SK-N-SH treated with all-trans-retinoic acid at 6 μM for 48 hours (cell line): ENCODE results near the gene KCNA10.

ENCODE experiments used
- ATAC-seq: fragments of 200-7000 bp; cut with Tn5 transposase; 3 replicates; pipeline ENCODE4 v1.9.1; 2020; ENCODE audit warnings: mild to moderate bottlenecking, moderate library complexity
- BACH2 ChIP-seq: fragments of 250-450 bp; sonication (Bioruptor Pico); IDR thresholded peaks from 2 replicates; pipeline ENCODE4 v1.9.0; 2021; ENCODE audit warnings: mild to moderate bottlenecking, borderline replicate concordance
- CREB5 ChIP-seq: fragments of 250-450 bp; sonication (Bioruptor Pico); IDR thresholded peaks from 2 replicates; pipeline ENCODE4 v1.5.1; 2020; ENCODE audit warnings: low read depth, mild to moderate bottlenecking, moderate library complexity
- CSDC2 ChIP-seq: fragments of 250-450 bp; sonication (Bioruptor Pico); IDR thresholded peaks from 2 replicates; pipeline ENCODE4 v1.5.0; 2020; ENCODE audit warnings: mild to moderate bottlenecking, moderate library complexity
- CSRNP3 ChIP-seq: fragments of 250-450 bp; sonication (Bioruptor Pico); IDR thresholded peaks from 2 replicates; pipeline ENCODE4 v1.5.1; 2021; ENCODE audit warnings: mild to moderate bottlenecking, moderate library complexity
- ESRRG ChIP-seq: fragments of 250-450 bp; sonication (Bioruptor Pico); IDR thresholded peaks from 2 replicates; pipeline ENCODE4 v1.6.1; 2021; ENCODE audit warnings: mild to moderate bottlenecking
- GLIS3 ChIP-seq: fragments of 250-450 bp; sonication (Bioruptor Pico); IDR thresholded peaks from 2 replicates; pipeline ENCODE4 v1.5.0; 2020; ENCODE audit warnings: mild to moderate bottlenecking, moderate library complexity
- ISL1 ChIP-seq: fragments of 250-450 bp; sonication (Bioruptor Pico); IDR thresholded peaks from 2 replicates; pipeline ENCODE4 v2.1.2; 2022; ENCODE audit warnings: mild to moderate bottlenecking, moderate library complexity
- OSR1 ChIP-seq: fragments of 250-450 bp; sonication (Bioruptor Pico); IDR thresholded peaks from 2 replicates; pipeline ENCODE4 v1.8.0; 2022; ENCODE audit warnings: moderate library complexity, mild to moderate bottlenecking, inconsistent platforms
- POU6F1 ChIP-seq: fragments of 250-450 bp; sonication (Bioruptor Pico); IDR thresholded peaks from 2 replicates; pipeline ENCODE4 v1.8.0; 2021; ENCODE audit warnings: low read depth, mild to moderate bottlenecking, moderate library complexity, borderline replicate concordance
- PPARA ChIP-seq: fragments of 250-450 bp; sonication (Bioruptor Pico); IDR thresholded peaks from 2 replicates; pipeline ENCODE4 v1.5.0; 2020; ENCODE audit warnings: mild to moderate bottlenecking, borderline replicate concordance
- RARB ChIP-seq: fragments of 250-450 bp; sonication (Bioruptor Pico); IDR thresholded peaks from 2 replicates; pipeline ENCODE4 v1.8.0; 2021; ENCODE audit warnings: mild to moderate bottlenecking, moderate library complexity
- SNAI2 ChIP-seq: fragments of 250-450 bp; sonication (Bioruptor Pico); IDR thresholded peaks from 2 replicates; pipeline ENCODE4 v1.5.0; 2020; ENCODE audit warnings: mild to moderate bottlenecking, moderate library complexity
- TCF4 ChIP-seq: fragments of 250-450 bp; sonication (Bioruptor Pico); IDR thresholded peaks from 2 replicates; pipeline ENCODE4 v1.8.0; 2021; ENCODE audit warnings: mild to moderate bottlenecking, moderate library complexity, borderline replicate concordance
- TOX ChIP-seq: fragments of 250-450 bp; sonication (Bioruptor Pico); IDR thresholded peaks from 2 replicates; pipeline ENCODE4 v1.8.0; 2021; ENCODE audit warnings: mild to moderate bottlenecking, moderate library complexity, borderline replicate concordance
- ZC3H10 ChIP-seq: fragments of 250-450 bp; sonication (Bioruptor Pico); IDR thresholded peaks from 2 replicates; pipeline ENCODE4 v1.5.1; 2021; ENCODE audit warnings: mild to moderate bottlenecking, moderate library complexity
- ZFP3 ChIP-seq: fragments of 250-450 bp; sonication (Bioruptor Pico); IDR thresholded peaks from 2 replicates; pipeline ENCODE4 v1.5.0; 2020; ENCODE audit warnings: mild to moderate bottlenecking, moderate library complexity
- ZFP30 ChIP-seq: fragments of 450-650 bp; formaldehyde crosslinking; IDR thresholded peaks from 2 replicates; pipeline ENCODE4 v1.5.0; 2022; ENCODE audit warnings: mild to moderate bottlenecking, moderate library complexity
- ZNF70 ChIP-seq: fragments of 450-650 bp; formaldehyde crosslinking; IDR thresholded peaks from 2 replicates; pipeline ENCODE4 v1.5.0; 2020; ENCODE audit warnings: mild to moderate bottlenecking, moderate library complexity
- ZNF8 ChIP-seq: fragments of 450-650 bp; formaldehyde crosslinking; IDR thresholded peaks from 2 replicates; pipeline ENCODE4 v1.5.0; 2020; ENCODE audit warnings: mild to moderate bottlenecking, moderate library complexity
- TF ChIP-seq, protein P1 (sequence below): fragments of 250-450 bp; sonication (Bioruptor Pico); IDR thresholded peaks from 2 replicates; pipeline ENCODE4 v1.5.0; 2020; ENCODE audit warnings: mild to moderate bottlenecking, moderate library complexity
- TF ChIP-seq, protein P2 (sequence below): fragments of 250-450 bp; sonication (Bioruptor Pico); IDR thresholded peaks from 2 replicates; pipeline ENCODE4 v1.8.0; 2020; ENCODE audit warnings: mild to moderate bottlenecking, moderate library complexity, borderline replicate concordance

KCNA10 gene

GRCh38 chr1:110529011-110529410 is 10.0 kb upstream of the KCNA10 start:
- TF ChIP-seq OSR1 (CRISPR knock-in tag): no peak
- TF ChIP-seq ESRRG (CRISPR knock-in tag): no peak
- TF ChIP-seq ZFP30 (CRISPR knock-in tag): no peak
- no peak for TF ChIP-seq SNAI2 (CRISPR knock-in tag)
- no peak for TF ChIP-seq ZFP3 (CRISPR knock-in tag)
- no peak for TF ChIP-seq GLIS3 (CRISPR knock-in tag)
- no peak for TF ChIP-seq TCF4 (CRISPR knock-in tag)
- TF ChIP-seq, protein P1, sequence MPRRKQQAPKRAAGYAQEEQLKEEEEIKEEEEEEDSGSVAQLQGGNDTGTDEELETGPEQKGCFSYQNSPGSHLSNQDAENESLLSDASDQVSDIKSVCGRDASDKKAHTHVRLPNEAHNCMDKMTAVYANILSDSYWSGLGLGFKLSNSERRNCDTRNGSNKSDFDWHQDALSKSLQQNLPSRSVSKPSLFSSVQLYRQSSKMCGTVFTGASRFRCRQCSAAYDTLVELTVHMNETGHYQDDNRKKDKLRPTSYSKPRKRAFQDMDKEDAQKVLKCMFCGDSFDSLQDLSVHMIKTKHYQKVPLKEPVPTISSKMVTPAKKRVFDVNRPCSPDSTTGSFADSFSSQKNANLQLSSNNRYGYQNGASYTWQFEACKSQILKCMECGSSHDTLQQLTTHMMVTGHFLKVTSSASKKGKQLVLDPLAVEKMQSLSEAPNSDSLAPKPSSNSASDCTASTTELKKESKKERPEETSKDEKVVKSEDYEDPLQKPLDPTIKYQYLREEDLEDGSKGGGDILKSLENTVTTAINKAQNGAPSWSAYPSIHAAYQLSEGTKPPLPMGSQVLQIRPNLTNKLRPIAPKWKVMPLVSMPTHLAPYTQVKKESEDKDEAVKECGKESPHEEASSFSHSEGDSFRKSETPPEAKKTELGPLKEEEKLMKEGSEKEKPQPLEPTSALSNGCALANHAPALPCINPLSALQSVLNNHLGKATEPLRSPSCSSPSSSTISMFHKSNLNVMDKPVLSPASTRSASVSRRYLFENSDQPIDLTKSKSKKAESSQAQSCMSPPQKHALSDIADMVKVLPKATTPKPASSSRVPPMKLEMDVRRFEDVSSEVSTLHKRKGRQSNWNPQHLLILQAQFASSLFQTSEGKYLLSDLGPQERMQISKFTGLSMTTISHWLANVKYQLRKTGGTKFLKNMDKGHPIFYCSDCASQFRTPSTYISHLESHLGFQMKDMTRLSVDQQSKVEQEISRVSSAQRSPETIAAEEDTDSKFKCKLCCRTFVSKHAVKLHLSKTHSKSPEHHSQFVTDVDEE (CRISPR knock-in tag): no peak
- no peak for TF ChIP-seq ZNF70 (CRISPR knock-in tag)
- no peak for TF ChIP-seq PPARA (CRISPR knock-in tag)
- no peak for TF ChIP-seq CREB5 (CRISPR knock-in tag)
- TF ChIP-seq POU6F1: no peak
- ATAC-seq: no peak

- no peak for TF ChIP-seq BACH2 (CRISPR knock-in tag)
- TF ChIP-seq ZNF8 (CRISPR knock-in tag): no peak
- no peak for TF ChIP-seq CREB5 (CRISPR knock-in tag)
- no peak for TF ChIP-seq RARB (CRISPR knock-in tag)
- no peak for TF ChIP-seq ZC3H10
- TF ChIP-seq, protein P2, sequence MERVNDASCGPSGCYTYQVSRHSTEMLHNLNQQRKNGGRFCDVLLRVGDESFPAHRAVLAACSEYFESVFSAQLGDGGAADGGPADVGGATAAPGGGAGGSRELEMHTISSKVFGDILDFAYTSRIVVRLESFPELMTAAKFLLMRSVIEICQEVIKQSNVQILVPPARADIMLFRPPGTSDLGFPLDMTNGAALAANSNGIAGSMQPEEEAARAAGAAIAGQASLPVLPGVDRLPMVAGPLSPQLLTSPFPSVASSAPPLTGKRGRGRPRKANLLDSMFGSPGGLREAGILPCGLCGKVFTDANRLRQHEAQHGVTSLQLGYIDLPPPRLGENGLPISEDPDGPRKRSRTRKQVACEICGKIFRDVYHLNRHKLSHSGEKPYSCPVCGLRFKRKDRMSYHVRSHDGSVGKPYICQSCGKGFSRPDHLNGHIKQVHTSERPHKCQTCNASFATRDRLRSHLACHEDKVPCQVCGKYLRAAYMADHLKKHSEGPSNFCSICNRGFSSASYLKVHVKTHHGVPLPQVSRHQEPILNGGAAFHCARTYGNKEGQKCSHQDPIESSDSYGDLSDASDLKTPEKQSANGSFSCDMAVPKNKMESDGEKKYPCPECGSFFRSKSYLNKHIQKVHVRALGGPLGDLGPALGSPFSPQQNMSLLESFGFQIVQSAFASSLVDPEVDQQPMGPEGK (CRISPR knock-in tag): no peak
- TF ChIP-seq ZNF70 (CRISPR knock-in tag): no peak
- TF ChIP-seq CSDC2 (CRISPR knock-in tag): no peak
- no peak for TF ChIP-seq ISL1 (CRISPR knock-in tag)
- no peak for TF ChIP-seq ZFP3 (CRISPR knock-in tag)
- TF ChIP-seq TOX: no peak
- no peak for TF ChIP-seq POU6F1
- TF ChIP-seq TCF4 (CRISPR knock-in tag): no peak
- TF ChIP-seq ESRRG (CRISPR knock-in tag): no peak
- TF ChIP-seq PPARA (CRISPR knock-in tag): no peak
- TF ChIP-seq, protein P1 (CRISPR knock-in tag): no peak
- no peak for TF ChIP-seq CSRNP3
- TF ChIP-seq ZFP30 (CRISPR knock-in tag): no peak
These were observed 7.3 kb upstream of the KCNA10 start for GRCh38 chr1:110526201-110526780.

More at GRCh38 chr1:110526201-110526780, 7.3 kb upstream of the KCNA10 start:
- ATAC-seq: no peak
